Panc1 (cell line): Measurements from ENCODE around the gene FUT3.

Experiments used
- CTCF ChIP-seq: fragments of 450-650 bp; IDR thresholded peaks from 2 replicates; pipeline ENCODE4 v1.5.1; 2017; ENCODE audit warnings: mild to moderate bottlenecking
- POLR2AphosphoS5 ChIP-seq: IDR thresholded peaks from 2 replicates; pipeline ENCODE4 v1.6.1; 2012; ENCODE audit warnings: mild to moderate bottlenecking, low read depth, low read length, moderate library complexity
- REST ChIP-seq, 2 experiments: IDR thresholded peaks; 2 replicates each; pipeline ENCODE4 v1.6.1; 2011 to 2012; ENCODE audit warnings: low read depth in 2 of 2, control low read depth in 1 of 2, low read length in 1 of 2, mild to moderate bottlenecking in 1 of 2, moderate library complexity in 1 of 2; ENCODE audit not compliant: insufficient read depth in 1 of 2
- SIN3A ChIP-seq: IDR thresholded peaks from 2 replicates; pipeline ENCODE4 v1.6.1; 2012; ENCODE audit warnings: low read depth, mild to moderate bottlenecking, low read length, moderate library complexity, borderline replicate concordance; ENCODE audit not compliant: insufficient read depth
- TCF7L2 ChIP-seq: IDR thresholded peaks from 2 replicates; pipeline ENCODE4 v1.6.1; 2011; ENCODE audit warnings: mild to moderate bottlenecking, low read depth, low read length, inconsistent platforms

- TF ChIP-seq SIN3A (no peak), CTCF (no peak), POLR2AphosphoS5 (no peak), TCF7L2 (no peak), REST (IDR thresholded peaks at IDR 0.05; ENCODE audit: insufficient read depth in 1 of 2, low read depth in 2 of 2, low read length in 1 of 2) (no peak)
These were observed 47.9 kb downstream of the FUT3 start for GRCh38 chr19:5803441-5803751.
